HG02759 (cell line): Measurements from ENCODE around the gene GCAT.
"Not testable (repeated sequence)": the region's sequence is repeated elsewhere in the genome, so short reads cannot be mapped to it uniquely, and the experiment has no call there.

Source experiments
- ATAC-seq: cut with Tn5 transposase; IDR thresholded peaks from one replicate; pipeline ENCODE4 v1.9.1; 2021; ENCODE audit warnings: mild to moderate bottlenecking, moderate library complexity; ENCODE audit not compliant: unreplicated experiment

Gene GCAT

DNA sequence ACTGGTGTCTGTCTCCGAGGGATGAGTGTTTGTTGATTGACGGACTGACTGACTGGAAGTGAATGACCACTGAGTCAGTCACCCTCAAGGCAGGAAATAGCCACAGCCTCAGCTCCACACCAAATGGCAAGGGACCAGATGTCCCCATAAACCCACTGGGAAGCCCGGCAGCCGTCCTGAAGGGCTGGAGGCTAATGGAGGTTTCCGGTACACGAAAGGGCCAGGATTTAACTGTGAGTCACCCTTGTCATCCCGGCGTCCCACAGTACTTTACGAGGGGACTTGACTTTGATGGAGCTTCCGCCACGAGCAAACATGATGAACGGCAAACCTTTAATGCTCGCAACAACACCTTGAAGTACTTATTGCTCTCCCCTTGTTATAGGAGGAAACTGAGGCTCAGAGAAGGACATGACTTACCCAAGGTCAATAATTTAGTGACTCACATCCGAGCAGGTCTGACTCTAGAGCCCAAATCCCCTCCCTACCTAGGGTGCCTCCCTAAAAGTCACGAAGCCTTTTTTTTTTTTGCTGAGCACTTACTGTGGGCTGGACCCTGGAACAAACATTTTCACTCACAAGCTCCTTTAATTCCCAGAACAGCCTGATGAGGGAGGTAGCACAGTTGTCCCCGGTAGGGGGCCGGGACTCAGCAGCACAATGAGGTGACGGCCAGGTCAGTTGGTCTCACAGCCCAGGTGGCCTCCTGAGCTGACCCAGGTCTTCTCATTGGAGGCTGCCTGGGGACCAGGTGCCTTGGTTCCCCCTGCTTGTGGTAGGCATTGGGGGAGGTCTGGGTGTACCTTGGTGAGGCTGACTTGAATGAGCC is 25.2 kb upstream of the GCAT start:
- no peak for ATAC-seq

- ATAC-seq: no peak
Measured at GRCh38 chr22:37784829-37785495, 22.8 kb upstream of the GCAT start.

- ATAC-seq: no peak
Measured at GRCh38 chr22:37790234-37790633, 17.5 kb upstream of the GCAT start.

- ATAC-seq: no peak
Measured at GRCh38 chr22:37792494-37792893, 15.2 kb upstream of the GCAT start.

GRCh38 chr22:37794376-37794775 is 13.4 kb upstream of the GCAT start:
- ATAC-seq: no peak

- no peak for ATAC-seq
Measured at GRCh38 chr22:37796079-37796478, 11.7 kb upstream of the GCAT start.

DNA sequence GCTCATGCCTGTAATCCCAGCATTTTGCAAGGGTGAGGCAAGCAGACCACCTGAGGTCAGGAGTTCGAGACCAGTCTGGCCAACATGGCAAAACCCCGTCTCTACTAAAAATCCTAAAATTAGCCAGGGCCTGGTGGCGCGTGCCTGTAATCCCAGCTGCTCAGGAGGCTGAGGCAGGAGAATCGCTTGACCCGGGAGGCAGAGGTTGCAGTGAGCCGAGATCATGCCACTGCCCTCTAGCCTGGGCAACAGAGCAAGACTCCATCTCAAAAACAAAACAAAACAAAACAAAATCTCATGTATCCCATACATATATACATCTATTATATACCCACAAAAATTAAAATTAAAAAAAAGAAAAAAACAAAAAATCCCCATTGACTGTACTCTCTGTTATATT is 10.5 kb upstream of the GCAT start:
- ATAC-seq: not testable (repeated sequence)

- ATAC-seq: no peak
Measured at GRCh38 chr22:37797874-37798500, 9.7 kb upstream of the GCAT start.

DNA sequence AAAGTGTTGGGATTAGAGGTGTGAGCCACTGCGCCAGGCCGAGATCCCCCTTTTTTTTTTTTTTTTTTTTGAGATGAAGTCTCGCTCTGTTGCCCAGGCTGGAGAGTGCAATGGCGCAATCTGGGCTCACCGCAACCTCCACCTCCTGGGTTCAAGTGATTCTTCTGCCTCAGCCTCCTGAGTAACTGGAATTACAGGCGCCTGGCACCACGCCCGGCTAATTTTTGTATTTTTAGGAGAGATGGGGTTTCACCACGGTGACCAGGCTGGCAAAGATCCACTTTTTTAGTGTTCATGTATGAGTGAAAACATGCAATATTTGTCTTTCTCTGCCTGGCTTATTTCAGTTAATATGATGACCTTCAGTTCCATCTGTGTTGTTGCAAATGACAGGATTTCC is 7.8 kb upstream of the GCAT start:
- ATAC-seq: not testable (repeated sequence)

DNA sequence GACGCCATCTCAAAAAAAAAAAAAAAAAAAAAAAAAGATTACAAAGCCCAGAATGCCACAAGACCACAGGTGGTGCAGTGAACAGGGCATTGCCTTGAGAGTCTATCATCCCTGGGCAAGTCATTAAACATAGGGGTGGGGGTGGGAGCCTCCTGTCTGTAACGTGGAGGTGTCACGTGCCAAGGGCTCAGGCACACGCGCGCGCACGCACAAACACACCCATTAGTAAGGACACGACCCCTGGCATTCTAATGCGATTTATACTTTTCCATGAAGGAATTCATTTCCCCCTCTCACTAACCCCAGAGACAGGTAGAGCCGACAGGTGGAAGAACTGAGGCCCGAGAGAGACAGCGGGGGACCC is 5.8 kb upstream of the GCAT start:
- ATAC-seq: no peak

DNA sequence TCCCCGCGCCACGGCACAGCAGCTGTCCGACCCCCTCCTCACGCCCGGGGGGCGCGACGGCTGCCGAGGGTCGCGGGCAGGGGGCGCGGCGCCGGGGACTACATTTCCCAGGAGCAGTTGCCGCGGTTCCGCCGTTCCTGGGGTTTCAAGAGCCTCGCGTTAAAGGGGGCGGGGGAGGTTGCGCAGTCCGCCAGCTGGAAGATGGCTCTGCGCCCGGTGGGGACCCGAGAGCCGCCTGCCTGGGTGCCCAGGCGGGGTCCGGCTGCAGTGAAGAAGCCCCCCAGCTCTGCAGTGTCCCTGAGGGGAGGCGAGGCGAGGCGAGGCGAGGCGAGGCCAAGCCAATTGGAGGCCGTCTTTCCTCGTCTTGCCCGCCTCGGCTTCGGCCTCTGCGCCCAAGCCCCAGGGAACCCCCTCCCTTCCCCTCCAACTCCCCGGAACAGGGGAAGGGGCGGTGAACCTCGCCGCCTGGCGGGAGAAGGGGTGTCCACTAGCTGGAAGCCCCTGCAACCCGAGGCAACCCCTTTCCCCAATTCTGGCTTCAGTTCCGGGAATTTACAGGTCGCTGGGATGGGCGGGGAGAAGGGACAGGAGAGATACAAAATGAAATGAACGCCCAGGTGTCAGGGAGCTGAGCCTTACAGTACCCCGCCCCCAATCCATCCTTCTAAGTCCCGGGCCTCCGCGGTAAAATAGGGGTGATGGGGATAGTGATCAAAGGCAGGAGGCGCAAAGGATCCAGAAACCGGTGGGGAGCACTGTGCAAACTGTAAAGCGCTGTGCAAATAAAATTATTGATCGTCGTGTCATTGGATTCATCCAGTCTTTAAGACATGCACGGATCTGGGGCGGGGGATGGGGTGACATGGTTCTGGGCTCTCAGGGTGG is 5.2 kb upstream of the GCAT start:
- no peak for ATAC-seq

DNA sequence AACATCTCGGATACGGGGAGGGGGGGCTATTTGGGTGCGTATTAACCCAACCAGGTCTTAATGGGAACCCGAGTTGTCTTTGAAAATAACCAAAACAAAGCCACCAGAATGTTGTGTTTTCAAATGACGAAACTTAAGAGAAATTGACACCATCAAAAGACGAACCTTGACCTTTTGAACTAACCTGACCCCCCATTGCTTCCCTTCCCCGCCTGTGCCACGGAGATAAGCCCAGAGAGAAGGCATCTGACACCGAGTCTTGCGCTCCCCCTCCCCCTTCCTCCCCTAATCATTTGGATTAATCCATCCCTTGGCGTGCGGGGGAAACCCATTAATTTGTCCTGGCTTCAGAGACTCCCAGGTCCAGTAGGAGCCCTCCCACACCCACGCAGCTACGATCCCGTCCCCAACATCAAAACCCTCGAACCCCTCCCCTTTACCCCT is 4.5 kb upstream of the GCAT start:
- no peak for ATAC-seq

GRCh38 chr22:37803639-37804351 is 3.9 kb upstream of the GCAT start:
- no peak for ATAC-seq

DNA sequence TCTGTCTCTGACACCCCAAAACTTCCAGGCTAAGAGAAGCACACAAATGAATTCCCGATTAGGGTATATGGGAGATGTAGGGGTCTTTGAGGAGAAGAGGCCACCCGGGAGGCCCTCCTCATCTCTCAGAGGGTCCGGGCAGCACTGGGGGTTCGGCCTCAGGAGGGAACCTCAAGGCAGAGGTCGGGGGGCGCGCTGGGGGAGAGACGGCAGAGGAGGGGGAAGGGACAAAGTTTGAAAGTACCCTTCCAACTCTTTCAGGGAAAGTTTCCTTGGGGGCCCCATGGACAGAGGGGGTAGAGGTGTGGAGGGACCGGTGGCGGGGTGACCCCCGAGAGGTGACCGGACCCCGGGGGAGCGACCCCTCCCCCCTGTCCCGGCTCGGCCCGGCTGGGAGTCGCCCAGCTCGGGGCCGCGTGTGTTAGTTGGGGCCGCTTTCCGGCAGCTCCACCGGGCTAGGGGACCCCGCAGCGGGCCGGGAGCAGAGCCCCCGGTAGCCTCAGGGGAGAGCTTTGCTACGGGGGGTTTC is 3.3 kb upstream of the GCAT start:
- ATAC-seq: no peak

DNA sequence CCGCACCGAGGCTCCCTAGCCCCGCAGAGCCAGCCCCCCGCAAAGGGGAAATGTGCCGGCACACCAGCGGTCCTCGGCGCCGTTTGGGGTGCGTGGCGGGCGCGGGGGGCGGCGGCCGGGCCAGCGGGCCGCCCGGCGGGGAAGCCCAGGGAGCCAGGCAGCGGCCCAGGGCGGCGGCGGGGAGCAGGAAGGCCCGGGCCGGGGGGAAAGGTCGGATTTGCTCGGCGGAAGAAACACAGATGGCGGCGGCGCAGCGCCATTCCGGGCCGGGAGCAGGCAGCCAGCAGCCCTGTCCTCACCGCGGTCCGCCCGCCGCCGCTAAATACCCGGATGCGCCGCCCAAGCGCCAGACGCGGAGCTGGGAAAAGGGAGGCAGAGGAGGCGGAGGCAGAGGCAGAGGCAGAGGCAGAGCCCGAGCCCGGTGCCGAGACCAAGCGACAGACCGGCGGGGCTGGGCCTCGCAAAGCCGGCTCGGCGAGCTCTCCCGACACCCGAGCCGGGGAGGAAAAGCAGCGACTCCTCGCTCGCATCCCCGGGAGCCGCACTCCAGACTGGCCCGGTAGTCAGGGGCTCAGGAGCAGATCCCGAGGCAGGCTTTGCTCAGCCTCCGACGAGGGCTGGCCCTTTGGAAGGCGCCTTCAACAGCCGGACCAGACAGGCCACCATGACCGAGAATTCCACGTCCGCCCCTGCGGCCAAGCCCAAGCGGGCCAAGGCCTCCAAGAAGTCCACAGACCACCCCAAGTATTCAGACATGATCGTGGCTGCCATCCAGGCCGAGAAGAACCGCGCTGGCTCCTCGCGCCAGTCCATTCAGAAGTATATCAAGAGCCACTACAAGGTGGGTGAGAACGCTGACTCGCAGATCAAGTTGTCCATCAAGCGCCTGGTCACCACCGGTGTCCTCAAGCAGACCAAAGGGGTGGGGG is 2.6 kb upstream of the GCAT start:
- no peak for ATAC-seq

DNA sequence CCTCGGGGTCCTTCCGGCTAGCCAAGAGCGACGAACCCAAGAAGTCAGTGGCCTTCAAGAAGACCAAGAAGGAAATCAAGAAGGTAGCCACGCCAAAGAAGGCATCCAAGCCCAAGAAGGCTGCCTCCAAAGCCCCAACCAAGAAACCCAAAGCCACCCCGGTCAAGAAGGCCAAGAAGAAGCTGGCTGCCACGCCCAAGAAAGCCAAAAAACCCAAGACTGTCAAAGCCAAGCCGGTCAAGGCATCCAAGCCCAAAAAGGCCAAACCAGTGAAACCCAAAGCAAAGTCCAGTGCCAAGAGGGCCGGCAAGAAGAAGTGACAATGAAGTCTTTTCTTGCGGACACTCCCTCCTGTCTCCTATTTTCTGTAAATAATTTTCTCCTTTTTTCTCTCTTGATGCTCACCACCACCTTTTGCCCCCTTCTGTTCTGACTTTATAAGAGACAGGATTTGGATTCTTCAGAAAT is 1.9 kb upstream of the GCAT start:
- no peak for ATAC-seq

DNA sequence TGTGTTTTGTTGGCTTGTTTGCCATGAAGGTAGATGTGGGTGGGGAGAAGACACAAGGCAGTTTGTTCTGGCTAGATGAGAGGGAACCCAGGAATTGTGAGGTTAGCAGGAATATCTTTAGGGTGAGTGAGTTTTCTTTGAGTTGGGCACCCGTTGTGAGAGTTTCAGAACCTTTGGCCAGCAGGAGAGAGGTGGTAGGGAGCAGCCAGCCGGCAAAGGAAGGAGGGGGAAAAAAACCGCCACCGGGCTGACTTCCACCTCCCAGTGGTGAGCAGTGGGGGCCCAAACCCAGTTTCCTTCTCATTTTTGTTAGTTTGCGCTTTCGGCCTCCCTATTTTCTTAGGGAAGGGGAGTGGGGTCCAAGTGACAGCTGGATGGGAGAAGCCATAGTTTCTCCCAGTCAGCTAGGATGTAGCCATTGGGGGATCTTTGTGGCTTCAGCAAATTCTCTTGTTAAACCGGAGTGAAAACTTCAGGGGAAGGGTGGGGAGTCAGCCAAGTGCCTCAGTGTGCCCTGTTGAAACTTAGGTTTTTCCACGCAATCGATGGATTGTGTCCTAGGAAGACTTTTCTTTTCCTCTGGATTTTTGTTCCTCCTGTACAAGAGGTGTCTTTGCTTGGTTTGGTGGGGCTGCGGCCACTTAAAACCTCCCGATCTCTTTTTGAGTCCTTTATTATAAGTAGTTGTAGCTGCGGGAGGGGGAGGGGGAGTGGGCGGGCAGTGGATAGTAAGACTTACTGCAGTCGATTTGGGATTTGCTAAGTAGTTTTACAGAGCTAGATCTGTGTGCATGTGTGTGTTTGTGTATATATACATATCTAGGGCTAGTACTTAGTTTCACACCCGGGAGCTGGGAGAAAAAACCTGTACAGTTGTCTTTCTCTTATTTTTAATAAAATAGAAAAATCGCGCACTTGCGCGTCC is 1.1 kb upstream of the GCAT start:
- ATAC-seq: no peak

DNA sequence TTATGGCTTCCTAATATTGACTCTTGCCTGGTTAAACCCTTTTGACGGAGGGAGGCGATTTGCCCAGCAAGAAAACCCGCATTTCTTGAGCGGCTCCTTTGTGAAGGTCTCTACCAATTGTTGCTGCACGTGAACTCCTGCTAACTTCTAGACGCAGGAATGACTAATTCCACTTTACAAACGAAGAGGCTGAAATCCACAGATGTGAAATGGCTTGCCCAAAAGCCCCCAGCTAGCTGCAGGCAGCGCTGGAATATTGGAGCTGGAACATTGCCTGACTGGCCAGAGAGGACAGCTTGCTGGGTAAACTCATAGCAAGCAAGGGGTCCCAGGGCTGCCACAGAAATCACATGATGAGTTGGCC is 542 bp downstream of the GCAT start:
- no peak for ATAC-seq
